Measurements from ENCODE around the gene PACRG. TPM values are rescaled to one million over a fixed set of nuclear protein-coding genes. Genes with fewer than 3 reads are reported as not detected.

Gene PACRG
- total RNA-seq, 2 experiments from 2014 or later = 0.66 to 0.81 TPM

DNA sequence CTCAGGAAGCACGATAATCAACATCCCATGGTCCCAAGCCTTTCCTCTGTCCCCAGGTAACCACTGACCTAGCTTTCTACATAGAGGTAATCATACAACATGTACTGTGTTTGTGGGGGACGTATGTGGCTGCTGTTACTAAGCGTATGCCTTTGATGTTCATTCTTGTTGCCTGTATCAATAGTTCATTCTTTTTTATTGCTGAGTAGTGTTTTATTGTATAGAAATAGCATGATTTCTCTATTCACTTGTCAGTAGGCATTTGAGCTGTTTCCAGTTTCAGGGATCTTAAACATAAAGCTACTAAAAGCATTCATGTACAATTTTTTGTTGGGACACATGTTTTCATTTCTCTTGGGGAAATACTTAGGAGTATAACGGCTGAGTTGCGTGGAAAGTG is 185.4 kb downstream of the PACRG start:
- Mint-ChIP-seq H3K27ac (no peak overlapping the region), H3K4me3 (no peak overlapping the region), H3K36me3 (ENCODE audit: low read depth) (no peaks in the 10 kb centered on the region), H3K9me3 (no peaks in the 10 kb centered on the region), H3K4me1 (ENCODE audit: low read depth) (no peaks in the 10 kb centered on the region), H3K27me3 (no peaks in the 10 kb centered on the region)
- DNase-seq = no peak
- H3K4me1 ChIP-seq (ENCODE audit: insufficient read depth, low read length) = no peaks in the 10 kb centered on the region
- H3K27ac ChIP-seq (ENCODE audit: low read depth in 1 of 2, low read length in 2 of 2) = no peak overlapping the region
- TF ChIP-seq, protein P1, sequence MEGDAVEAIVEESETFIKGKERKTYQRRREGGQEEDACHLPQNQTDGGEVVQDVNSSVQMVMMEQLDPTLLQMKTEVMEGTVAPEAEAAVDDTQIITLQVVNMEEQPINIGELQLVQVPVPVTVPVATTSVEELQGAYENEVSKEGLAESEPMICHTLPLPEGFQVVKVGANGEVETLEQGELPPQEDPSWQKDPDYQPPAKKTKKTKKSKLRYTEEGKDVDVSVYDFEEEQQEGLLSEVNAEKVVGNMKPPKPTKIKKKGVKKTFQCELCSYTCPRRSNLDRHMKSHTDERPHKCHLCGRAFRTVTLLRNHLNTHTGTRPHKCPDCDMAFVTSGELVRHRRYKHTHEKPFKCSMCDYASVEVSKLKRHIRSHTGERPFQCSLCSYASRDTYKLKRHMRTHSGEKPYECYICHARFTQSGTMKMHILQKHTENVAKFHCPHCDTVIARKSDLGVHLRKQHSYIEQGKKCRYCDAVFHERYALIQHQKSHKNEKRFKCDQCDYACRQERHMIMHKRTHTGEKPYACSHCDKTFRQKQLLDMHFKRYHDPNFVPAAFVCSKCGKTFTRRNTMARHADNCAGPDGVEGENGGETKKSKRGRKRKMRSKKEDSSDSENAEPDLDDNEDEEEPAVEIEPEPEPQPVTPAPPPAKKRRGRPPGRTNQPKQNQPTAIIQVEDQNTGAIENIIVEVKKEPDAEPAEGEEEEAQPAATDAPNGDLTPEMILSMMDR (IDR thresholded peaks at IDR 0.05) = no peak
- intact Hi-C loops (cut with DNase I, micrococcal nuclease) = no loop called here
- no peaks in the 10 kb centered on the region for H3K27me3 ChIP-seq (ENCODE audit: control insufficient read depth in 1 of 2, insufficient read depth in 2 of 2, low read length in 2 of 2)
- ChIA-PET POLR2A (no interaction called here), CTCF (no interaction called here)
- H3K36me3 ChIP-seq (ENCODE audit: insufficient read depth, low read length) = no peaks in the 10 kb centered on the region
- H3K4me3 ChIP-seq (ENCODE audit: low read length) = no peak overlapping the region
- H3K9me3 ChIP-seq (ENCODE audit: control insufficient read depth in 1 of 2, insufficient read depth in 1 of 2, low read length in 2 of 2) = peaks cover 0 to 4% of the 10 kb centered on the region in 2 experiments
- ATAC-seq (ENCODE audit: poor library complexity) = no peak

DNA sequence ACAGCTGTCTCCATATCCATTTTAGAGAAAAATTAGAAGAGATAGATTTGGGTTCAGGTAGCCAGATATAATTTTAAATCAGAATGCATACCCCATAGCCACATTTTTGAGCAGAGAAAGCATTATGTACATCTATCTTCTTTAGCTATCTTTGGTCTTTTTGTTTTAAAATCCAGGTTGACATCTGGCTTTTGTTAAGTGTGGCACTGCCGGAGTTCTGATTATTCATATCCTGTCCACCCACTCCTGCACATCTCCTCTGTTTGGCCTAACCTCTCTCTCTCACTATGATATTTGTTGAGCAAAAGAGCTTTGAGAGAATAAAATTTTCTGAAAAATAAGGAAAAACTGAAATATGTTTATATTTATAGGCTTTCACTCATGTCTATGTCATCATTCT is 189.7 kb downstream of the PACRG start:
- Mint-ChIP-seq H3K36me3 (ENCODE audit: low read depth) (no peaks in the 10 kb centered on the region), H3K4me1 (ENCODE audit: low read depth) (no peaks in the 10 kb centered on the region), H3K27me3 (no peaks in the 10 kb centered on the region), H3K27ac (no peak overlapping the region), H3K4me3 (no peak overlapping the region), H3K9me3 (no peaks in the 10 kb centered on the region)
- H3K27me3 ChIP-seq (ENCODE audit: control insufficient read depth in 1 of 2, insufficient read depth in 2 of 2, low read length in 2 of 2) = no peaks in the 10 kb centered on the region
- intact Hi-C loops (cut with DNase I, micrococcal nuclease) = no loop called here
- POLR2A ChIA-PET = no interaction called here
- DNase-seq = no peak
- H3K4me1 ChIP-seq (ENCODE audit: insufficient read depth, low read length) = no peaks in the 10 kb centered on the region
- ATAC-seq (ENCODE audit: poor library complexity) = no peak
- H3K4me3 ChIP-seq (ENCODE audit: low read length) = no peak overlapping the region
- H3K36me3 ChIP-seq (ENCODE audit: insufficient read depth, low read length) = no peaks in the 10 kb centered on the region
- H3K27ac ChIP-seq (ENCODE audit: low read depth in 1 of 2, low read length in 2 of 2) = no peak overlapping the region
- H3K9me3 ChIP-seq (ENCODE audit: control insufficient read depth in 1 of 2, insufficient read depth in 1 of 2, low read length in 2 of 2) = no peaks in the 10 kb centered on the region
- CTCF ChIA-PET = no interaction called here
- TF ChIP-seq, protein P1 (IDR thresholded peaks at IDR 0.05) = no peak

DNA sequence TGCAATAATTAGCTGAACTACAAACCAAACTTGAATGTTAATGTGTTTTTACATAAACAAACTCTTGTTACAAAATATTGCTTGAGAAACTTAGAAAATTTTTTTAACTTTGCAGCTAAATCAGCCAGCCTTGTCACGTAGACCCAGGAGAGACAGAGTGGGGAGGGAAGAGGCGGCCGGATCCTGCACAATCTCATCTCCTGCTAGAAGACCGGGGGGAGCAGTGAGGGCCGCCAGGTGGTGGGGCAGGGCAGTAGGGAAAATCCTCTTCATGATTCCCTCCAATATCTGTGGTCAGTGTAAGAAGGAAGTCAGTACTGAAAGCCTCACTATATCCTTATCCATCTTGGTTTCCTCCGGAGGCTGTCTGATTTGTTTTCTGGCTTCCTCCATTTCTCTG is 193.3 kb downstream of the PACRG start:
- ATAC-seq (ENCODE audit: poor library complexity) (no peak), DNase-seq (no peak)
- intact Hi-C loops (cut with DNase I, micrococcal nuclease) = no loop called here
- Histone ChIP-seq H3K27me3 (ENCODE audit: control insufficient read depth in 1 of 2, insufficient read depth in 2 of 2, low read length in 2 of 2) (no peaks in the 10 kb centered on the region), H3K4me1 (ENCODE audit: insufficient read depth, low read length) (no peaks in the 10 kb centered on the region), H3K27ac (ENCODE audit: low read depth in 1 of 2, low read length in 2 of 2) (no peak overlapping the region), H3K9me3 (ENCODE audit: control insufficient read depth in 1 of 2, insufficient read depth in 1 of 2, low read length in 2 of 2) (no peaks in the 10 kb centered on the region), H3K36me3 (ENCODE audit: insufficient read depth, low read length) (no peaks in the 10 kb centered on the region), H3K4me3 (ENCODE audit: low read length) (no peak overlapping the region)
- no peaks in the 10 kb centered on the region for H3K27me3 Mint-ChIP-seq
- CTCF ChIA-PET = no interaction called here
- POLR2A ChIA-PET = no interaction called here
- H3K9me3 Mint-ChIP-seq = peaks cover 4% of the 10 kb centered on the region
- H3K4me3 Mint-ChIP-seq = no peak overlapping the region
- no peak overlapping the region for H3K27ac Mint-ChIP-seq
- TF ChIP-seq, protein P1 (IDR thresholded peaks at IDR 0.05) = no peak
- H3K4me1 Mint-ChIP-seq (ENCODE audit: low read depth) = no peaks in the 10 kb centered on the region
- no peaks in the 10 kb centered on the region for H3K36me3 Mint-ChIP-seq (ENCODE audit: low read depth)
